Stimulated activated naive CD8-positive, alpha-beta T cell treated with anti-CD3 and anti-CD28 coated beads, Interleukin-15, Interleukin-2, amounts not matched to agents 100 U/mL and 50 U/mL, for 24 hours (primary cell): ENCODE data around the gene RFTN1.
A peak's percentile ranks its signal among the peaks of the same experiment; 100 is the strongest.

Experiments used
- ATAC-seq: fragments of 150-1000 bp; cut with Tn5 transposase; one replicate; pipeline ENCODE4 v1.10.0; 2021
- DNase-seq: peaks from one replicate; pipeline ENCODE4 v3.0.0; 2021

Gene RFTN1

GRCh38 chr3:16513141-16514020 lies at the start of gene RFTN1:
RFTN1 (minus strand) TSS chr3:16513699; CDS start chr3:16493869, 19,830 bp downstream.
- peak; percentile 6 for ATAC-seq
- peak; percentile 67 for DNase-seq

GRCh38 chr3:16559653-16560365 lies 46.3 kb upstream of the RFTN1 start:
- ATAC-seq: no peak
- DNase-seq: no peak

GRCh38 chr3:16554126-16554525 lies 40.6 kb upstream of the RFTN1 start:
- no peak for ATAC-seq
- no peak for DNase-seq

- DNase-seq (no peak), ATAC-seq (no peak)
Observed at GRCh38 chr3:16552757-16553156, 39.3 kb upstream of the RFTN1 start.

- ATAC-seq: no peak
Observed at GRCh38 chr3:16551342-16551976, 38.0 kb upstream of the RFTN1 start.

GRCh38 chr3:16550676-16551341 lies 37.3 kb upstream of the RFTN1 start:
- DNase-seq (peak; percentile 79), ATAC-seq (peak; percentile 98)

More at GRCh38 chr3:16551342-16551976, 38.0 kb upstream of the RFTN1 start:
- DNase-seq: no peak

GRCh38 chr3:16550305-16550675 lies 36.8 kb upstream of the RFTN1 start:
- ATAC-seq: no peak
- no peak for DNase-seq

- ATAC-seq (no peak), DNase-seq (no peak)
Observed at GRCh38 chr3:16548721-16549120, 35.2 kb upstream of the RFTN1 start.

- no peak for ATAC-seq
Observed at GRCh38 chr3:16547561-16548357, 34.3 kb upstream of the RFTN1 start.

GRCh38 chr3:16546186-16547010 lies 32.9 kb upstream of the RFTN1 start:
- peak; percentile 34 for ATAC-seq
- no peak for DNase-seq

More at GRCh38 chr3:16547561-16548357, 34.3 kb upstream of the RFTN1 start:
- DNase-seq: no peak

- DNase-seq: no peak
- ATAC-seq: no peak
Observed at GRCh38 chr3:16545413-16546185, 32.1 kb upstream of the RFTN1 start.

GRCh38 chr3:16543242-16543864 lies 29.9 kb upstream of the RFTN1 start:
- DNase-seq: no peak
- ATAC-seq: no peak

- ATAC-seq: no peak
- no peak for DNase-seq
Observed at GRCh38 chr3:16538507-16538906, 25.0 kb upstream of the RFTN1 start.

GRCh38 chr3:16536996-16537395 lies 23.5 kb upstream of the RFTN1 start:
- DNase-seq: no peak
- ATAC-seq: no peak

GRCh38 chr3:16536344-16536663 lies 22.8 kb upstream of the RFTN1 start:
- DNase-seq: no peak
- ATAC-seq: no peak

GRCh38 chr3:16534640-16535262 lies 21.3 kb upstream of the RFTN1 start:
- ATAC-seq: no peak
- DNase-seq: no peak

- ATAC-seq (no peak), DNase-seq (no peak)
Observed at GRCh38 chr3:16533928-16534574, 20.6 kb upstream of the RFTN1 start.

- ATAC-seq: peak; percentile 57
- DNase-seq: no peak
Observed at GRCh38 chr3:16529264-16529663, 15.8 kb upstream of the RFTN1 start.
